GM18499 (cell line): ENCODE results near the gene ANTXRL.
"Not testable (repeated sequence)": the region's sequence is repeated elsewhere in the genome, so short reads cannot be mapped to it uniquely, and the experiment has no call there.

Experiments used
- ATAC-seq: cut with Tn5 transposase; IDR thresholded peaks from one replicate; pipeline ENCODE4 v1.9.1; 2021; ENCODE audit warnings: moderate number of reproducible peaks; ENCODE audit not compliant: insufficient read depth, unreplicated experiment

ANTXRL gene

DNA sequence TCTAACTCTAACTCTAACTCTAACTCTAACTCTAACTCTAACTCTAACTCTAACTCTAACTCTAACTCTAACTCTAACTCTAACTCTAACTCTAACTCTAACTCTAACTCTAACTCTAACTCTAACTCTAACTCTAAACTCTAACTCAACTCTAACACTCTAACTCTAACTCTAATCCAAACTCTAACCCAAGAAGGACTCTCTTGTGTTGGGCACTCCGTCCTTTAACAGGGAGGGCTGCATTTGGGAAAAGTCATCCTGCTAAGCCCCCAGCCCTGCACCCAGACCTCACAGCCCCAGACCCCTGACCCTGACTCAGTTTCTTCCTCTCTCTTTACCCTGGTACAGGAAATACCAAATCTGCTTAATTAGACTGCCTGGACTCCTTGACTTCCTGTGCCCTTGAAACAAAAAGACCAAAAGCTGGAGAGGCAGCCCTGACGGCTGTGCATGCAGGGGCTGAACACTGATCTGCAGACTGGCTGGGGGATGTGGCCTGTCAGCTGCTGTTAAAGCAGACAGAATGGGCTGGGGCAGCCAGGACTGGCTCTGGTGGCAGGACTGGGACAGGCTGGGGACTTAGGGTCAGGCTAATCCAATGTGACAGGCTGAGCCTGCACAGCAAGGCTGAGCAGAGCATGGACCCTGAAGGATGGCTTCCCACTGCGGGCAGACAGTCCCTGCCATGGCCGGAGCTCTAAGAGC is 14.8 kb upstream of the ANTXRL start:
- not testable (repeated sequence) for ATAC-seq

DNA sequence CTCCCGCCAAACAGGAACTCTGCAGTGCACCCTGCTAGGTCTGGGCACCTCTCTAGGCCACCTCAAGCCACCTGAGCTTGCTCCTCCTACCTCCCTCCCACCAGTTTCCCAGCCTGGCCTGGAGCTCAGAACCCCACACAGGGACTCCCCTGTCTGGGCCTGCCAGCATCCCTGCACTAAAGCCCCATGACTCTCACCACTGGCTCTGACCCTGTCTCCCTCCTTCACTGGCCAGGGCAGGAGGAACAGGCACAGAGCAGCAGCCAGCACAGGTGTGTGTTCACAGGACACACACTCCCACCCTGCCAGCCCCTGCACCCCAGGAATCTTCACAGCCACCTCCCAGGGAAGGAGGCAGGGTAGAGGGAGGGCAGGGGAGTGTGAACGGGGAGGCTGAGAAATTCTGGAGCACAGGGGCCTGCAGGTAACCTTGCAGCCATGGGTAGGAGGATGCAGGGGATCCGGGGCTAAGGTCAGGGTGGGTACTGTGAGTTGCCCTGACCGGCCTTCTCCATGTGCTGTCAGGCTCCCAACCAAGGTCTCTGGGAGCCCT is 13.9 kb upstream of the ANTXRL start:
- ATAC-seq, result no peak

DNA sequence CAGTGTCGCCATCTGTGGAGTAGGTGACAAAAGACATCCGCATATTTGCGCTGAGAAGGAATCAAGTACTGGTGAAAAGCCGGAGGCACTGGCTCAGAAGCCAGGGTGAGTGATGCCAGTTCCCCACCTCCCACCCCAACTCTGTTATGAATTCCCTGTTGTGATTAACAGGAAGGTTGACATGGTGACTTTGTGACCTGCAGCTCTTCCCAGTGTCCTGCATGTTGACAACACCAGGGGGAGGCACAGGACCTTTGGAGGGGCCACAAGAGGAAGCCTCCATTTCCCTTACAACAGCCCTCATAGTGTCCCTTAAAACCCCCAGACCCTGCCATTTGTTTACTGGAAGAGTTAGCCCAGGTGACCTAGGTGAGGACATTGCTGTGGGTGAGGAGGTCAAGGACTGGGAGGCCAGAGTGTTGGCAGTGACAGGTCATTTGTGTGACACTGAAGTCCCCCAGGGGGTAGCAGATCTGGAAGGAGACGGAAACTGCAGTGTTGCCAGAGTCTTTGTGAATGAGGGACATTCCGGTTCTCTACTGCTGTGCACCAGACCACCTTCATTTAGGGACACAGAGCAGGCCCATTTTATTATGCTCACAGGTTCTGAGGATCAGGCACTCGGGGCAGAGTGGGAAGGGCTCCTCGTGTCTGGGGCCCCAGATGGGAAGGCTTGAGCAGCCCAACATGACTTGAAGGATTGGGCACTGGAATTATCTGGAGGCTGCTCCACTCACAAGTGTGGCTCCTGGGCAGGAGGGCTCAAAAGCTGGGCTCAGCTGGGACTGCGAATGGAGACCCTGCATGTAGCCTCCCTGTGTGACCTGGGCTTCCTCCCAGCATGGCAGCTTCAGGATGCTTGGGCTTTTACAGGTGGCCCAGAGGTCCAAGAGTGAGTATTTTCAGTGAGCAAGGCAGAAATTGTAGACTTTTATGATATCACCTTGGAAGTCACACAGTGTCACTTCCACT is 13.0 kb upstream of the ANTXRL start:
- ATAC-seq, result no peak

DNA sequence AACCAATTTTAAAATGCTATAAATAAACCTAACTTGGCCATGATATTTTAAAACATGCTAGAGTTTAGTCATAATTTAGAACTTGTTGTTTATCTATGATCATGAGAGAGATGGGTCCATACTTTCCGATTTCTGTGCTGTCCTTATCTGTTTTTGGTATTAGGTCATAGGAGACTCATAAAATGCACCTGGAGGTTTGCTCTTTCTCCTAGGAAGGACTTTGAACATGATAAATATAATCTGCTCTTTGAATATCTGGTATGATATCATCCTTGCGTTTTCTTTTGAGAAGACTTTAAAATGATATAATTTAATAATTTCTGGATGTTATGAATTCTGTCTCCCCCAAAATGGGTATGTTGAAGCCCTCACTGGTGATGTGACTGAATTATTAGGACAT is 9.0 kb upstream of the ANTXRL start:
- ATAC-seq, result no peak

DNA sequence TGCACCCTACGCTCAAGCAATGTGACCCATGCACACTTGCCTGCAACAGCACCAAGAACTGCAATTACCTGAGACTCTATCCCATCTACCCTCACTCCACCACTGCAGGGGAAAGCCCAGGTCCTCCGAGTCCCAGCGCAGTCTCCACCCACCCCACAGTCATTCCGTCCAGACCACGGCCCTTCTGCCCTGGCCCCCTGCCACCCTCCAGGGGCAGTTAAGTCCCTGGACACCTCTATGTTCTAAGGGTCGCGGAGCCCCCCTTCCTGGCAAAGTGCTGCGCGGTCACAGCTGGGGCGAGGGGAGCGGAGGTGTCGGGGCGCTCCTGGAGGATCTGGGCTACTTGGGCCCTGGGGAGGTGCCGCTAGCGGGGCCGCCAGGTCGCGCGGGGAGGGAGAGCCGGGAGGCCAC is 4.4 kb upstream of the ANTXRL start:
- not testable (repeated sequence) for ATAC-seq

DNA sequence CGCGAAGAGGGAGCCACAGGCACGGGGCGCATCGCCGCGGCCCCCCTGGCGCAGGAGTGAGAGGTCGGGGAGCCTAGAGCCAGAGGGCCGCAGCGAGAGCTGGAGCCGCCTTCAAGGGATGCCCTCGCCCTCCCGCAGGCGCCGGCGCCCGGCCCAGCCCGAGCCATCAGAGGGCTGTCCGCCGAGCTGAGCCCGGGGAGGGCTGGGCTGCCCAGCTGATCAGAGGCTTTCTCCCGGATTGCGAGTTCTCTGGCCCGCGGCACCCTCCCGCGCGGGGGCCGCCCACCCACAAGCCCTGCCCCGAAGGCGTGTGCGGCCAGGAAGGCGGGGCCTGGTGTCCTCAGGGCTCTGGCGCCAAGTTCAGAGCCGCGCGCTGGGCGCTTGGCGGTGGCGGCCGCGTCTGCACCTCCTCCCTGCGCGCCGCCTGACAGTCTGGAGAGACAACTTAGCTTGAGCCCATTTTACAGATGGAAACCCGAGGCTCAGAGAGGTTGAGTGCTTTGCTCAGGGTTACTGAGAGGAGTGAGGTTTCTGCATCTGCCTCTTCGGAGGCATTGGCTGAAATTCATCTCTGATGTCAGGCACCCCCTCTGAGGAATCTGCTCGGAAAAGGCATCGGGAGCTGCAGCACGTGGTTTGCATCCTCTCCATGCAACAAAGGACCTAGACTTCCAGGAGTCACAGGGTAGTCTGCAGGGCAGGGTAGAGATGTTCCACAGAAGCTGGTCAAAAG is 3.8 kb upstream of the ANTXRL start:
- ATAC-seq, result no peak

DNA sequence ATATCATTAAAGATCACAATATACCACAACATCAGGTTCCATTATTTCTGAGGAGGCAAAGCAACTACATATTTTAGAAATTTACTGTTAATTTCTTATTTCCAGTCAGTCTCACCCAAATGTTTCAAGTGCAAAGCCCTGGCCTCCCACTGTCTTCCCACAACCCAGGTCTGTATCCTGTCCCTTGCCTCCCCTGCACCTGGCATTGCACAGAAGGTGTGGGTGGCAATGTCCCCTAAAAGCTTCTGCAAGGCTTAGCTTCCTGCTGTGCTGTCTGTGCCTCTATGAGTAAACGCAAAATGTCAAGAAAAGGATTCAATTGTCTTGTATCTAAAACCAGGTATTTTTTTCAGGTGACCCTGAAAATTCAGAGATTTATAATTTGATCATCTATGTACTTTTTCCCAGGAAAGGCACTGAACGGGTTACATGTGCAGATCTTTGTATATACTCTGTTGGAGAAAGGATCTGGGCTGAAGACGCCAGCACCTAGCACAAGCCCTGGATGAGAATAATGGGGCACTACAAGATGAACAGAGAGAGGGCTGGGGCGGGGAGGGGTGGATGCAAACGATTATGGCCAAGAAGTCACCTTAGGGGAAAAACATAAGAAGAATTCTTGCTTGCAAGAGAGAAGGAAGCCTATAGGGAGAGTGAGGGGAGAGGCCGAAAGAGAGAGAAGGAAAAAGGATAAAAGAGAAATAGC is 3.1 kb upstream of the ANTXRL start:
- ATAC-seq, result no peak

DNA sequence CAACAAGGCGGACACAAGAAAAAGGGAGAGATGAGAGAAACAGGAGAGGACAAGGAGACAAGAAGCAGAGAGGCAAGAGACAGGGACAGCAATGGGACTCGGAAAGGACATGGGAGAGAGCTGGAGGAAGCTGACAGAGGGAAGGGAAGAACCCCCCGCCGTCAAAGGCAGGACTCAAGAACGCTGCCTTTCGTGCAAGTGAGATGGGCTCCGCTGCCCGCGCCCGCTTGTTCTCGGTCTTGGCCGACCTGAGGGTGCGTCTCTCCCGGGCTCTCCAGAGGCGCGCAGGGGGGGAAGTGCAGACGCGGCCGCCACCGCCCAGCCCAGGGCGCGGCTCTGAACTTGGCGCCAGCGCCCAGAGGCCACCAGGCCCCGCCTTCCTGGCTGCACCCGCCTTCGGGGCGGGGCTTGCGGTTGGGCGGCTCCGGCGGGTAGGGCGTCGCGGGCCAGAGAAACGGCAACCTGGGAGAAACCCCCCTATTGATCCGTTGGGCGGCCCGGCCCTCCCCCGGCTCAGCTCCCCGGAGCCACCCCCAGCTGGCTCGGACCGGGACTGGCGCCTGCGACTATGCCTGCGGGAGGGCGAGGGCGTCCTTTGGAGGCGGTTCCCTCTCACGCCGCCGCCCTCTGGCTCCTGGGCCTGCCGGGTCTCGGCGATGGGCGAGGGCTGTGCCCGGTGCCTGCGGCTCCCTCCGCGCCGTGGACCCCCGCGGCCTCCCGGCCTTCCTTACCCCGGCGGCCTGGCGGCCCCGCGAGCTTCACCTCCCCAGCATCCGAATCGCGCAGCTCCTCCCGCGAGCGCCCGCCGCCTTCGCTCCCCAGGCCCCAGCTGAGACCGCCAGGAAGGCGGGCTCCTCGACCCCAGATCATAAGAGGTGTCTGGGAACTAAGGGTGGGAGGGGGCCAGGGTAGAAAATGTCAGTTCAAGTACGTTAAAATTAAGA is 2.2 kb upstream of the ANTXRL start:
- peak; percentile 66 for ATAC-seq

DNA sequence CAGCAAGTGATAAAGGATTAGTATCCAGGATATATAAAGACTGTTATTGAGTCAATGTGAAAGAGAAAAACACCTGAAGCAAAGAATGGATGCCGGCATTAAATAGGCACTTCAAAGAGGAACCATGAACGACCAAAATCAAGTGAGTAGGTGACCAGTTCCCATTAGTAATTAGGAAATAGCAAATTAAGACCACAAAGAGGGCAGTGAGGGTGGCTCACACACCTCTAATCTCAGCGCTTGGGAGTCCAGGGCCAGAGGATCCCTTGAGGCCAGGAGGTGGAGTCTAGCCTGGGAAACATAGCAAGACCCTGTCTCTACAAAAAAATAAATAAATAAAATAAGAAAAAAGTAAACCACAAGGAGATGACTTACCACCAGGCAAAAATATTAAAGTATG is 1.5 kb upstream of the ANTXRL start:
- no peak for ATAC-seq

DNA sequence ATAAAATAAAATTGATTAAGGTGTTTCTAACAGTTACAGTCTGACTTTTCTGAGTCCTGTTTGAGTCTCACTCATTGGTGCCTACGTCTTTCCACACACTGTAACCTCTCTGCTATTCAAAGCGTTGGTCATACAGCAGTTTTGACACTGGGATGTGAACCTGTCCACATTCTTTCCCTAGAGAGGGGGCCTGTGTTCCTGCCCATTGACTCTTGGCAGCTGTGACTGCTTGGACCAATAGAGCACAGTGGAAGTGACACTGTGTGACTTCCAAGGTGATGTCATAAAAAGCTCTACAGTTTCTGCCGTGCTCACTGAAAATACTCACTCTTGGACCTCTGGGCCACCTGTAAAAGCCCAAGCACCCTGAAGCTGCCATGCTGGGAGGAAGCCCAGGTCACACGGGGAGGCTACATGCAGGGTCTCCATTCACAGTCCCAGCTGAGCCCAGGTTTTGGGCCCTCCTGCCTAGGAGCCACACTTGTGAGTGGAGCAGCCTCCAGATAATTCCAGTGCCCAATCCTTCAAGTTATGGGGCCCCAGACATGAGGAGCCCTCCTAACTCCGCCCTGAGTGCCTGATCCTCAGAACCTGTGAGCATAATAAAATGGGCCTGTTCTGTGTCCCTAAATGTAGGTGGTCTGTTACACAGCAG is 704 bp upstream of the ANTXRL start:
- ATAC-seq, result no peak

DNA sequence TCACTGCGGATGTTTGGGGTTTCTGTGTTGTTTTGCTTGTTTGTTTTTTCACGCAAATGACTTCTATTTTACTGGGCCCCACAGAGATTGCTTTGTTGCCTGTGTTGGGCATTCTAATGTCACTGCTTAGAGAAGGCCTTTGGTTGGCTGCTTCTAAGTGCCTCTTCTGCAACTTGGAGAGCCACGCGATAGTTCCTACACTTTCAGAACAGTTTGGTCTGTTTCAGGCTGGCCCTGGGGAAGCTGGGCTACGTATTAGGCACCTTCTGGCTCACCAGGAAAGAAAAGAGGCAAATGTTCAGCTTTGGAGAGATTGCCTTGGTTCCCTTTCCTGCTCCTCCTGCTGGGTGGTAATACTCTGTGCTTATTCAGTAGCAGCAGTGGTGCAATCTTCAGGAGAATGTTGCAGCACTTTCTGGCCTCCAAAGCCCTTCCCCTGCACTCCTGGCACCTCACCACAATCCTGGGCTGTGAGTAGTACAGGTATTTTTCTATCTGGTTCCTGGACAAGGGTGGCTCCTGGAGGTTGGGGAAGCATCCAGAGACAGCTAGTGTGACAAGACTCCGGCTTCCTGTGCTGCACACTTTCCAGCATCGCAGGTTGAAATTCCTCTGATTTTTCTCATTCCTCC is 1.2 kb downstream of the ANTXRL start:
- no peak for ATAC-seq

DNA sequence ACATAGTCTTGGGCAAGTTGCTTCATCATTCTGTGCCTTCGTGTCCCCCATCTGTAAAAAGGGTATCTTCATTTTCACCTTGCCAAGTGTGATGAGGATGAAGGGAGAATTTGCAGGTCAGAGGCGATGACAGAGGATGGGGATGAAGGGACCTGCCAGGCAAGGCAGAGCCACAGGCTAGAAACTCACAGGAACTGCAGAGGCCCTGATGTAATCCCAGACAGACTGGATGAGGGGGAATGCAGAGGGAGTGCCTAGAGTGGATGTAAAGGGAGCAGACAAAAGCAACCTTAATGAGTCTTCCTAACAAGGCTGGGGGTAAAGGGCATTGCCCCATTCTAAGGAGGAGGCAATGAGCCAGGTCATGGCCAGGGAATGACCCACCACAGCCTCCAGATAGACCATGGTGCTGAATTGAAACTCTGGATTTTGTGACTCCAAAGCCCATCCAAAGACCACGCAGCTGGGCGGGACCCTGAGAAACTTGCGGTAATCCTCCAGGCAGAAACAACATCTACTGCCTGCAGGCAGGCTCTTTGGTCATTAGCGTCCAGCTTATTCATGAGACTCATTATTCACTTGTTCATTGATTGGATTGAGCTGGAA is 1.9 kb downstream of the ANTXRL start:
- ATAC-seq, result no peak

DNA sequence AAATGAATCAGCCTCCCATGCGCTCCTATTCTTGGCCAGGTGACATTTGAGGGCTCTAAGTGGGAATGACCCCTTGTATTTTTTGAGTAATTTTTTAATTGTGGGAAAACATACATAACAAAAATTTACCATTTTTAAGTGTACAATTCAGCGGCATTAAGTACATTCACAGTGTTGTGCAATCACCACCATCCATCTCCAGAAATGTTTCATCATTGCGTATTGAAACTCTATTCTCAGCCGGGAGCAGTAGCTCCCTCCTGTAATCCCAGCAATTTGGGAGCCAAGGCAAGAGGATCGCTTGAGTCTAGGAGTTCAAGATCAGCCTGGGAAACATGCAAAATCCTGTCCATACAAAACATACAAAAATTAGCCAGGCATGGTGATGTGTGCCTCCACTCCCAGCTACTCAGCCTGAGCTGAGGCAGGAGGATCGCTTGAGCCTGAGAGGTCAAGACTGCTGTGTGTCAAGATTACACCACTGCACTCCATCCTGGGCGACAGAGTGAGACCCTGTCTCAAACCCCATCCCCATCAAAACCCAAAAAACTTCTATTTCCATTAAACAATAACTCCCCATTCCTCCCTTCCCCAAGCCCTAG is 2.5 kb downstream of the ANTXRL start:
- no peak for ATAC-seq

DNA sequence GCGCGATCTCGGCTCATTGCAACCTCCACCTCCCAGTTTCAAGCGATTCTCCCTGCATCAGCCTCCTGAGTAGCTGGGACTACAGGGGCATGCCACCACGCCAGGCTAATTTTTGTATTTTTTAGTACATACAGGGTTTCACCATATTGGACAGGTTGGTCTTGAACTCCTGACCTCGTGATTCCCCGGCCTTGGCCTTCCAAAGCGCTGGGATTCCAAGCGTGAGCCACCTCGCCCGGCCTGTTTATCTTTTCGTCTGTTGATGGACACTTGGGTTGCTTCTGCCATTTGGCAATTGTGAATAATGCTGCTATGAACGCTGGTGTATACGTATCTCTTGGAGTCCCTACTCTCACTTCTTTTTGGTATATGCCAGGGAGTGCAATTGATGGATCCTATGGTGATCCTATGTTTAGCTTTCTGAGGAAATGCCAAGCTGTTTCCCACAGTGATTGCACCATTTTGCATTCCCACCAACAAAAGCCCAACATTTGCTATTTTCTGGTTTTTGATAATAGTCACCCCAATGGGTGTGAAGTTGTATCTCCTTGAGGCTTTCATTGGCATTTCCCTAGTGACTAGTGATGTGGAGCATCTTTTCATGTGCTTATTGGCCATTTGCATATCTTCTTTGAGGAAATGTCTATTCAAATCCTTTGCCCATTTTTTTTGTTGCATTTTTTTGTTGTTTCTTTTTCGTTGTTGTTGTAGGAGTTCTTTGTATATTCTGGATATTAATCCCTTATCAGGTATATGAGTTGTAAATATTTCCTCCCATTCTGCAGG is 3.5 kb downstream of the ANTXRL start:
- no peak for ATAC-seq

DNA sequence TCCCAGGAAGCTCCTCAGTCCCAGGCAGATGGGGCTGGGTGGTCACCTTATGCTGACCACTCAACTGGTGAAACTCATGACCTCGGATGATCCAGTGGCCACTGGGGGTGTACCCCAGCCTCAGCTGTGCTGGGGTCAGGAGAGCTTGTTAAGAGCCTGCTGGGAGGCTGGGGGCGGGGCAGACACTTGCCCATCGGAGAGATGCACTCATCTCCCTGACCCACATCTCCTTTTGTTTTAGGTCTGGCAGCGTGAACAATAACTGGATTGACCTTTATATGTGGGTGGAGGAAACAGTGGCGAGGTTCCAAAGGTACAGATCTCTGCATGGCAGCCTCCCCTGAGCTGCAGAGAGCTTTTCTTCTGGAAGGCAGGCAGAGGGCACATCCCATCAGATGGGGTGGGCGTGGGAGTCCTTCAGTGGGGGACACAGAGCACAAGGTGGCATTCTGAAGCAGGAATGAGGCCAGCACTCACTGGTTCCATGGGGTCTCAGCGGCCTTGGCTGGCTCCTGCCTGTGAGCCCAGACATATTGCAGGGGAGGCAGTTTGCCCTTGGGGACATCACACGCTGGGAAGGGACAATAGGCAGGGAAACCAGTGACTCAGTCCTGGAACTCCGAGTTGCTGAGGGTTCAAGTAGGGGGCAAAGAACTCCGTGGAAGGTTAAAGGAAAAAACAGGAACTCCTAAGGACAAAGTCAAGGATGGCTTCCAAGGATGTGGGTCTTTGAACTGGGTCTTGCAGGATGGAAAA is 5.2 kb downstream of the ANTXRL start:
- ATAC-seq, result no peak

DNA sequence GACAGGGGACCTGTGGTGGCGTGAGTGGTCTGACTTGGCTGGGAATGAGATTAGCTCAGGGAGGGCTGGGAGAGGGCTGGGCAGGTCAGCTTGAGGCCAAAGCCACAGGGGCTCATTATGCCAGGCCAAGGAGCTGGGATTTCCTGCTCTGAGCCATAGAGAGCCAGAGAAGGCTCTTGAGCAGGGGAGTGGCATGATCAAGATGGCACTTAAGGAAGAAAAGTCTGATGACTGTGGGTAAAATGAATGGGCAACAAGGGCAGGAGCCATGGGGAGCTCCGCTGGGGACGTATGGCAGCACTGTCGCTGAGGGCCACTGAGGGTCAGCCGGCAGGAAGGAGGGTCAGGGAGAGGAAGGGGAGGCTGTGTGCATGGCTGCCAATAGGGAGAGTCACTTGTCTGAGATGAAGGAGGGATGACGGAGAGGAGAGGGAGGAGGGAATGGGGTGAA is 5.8 kb downstream of the ANTXRL start:
- no peak for ATAC-seq
